K562 (cell line): ENCODE results near the gene CCDC106. TPM values are rescaled to one million over a fixed set of nuclear protein-coding genes. Genes with fewer than 3 reads are reported as not detected.

ENCODE experiments used
- ARID2 ChIP-seq: fragments of 450-650 bp; IDR thresholded peaks from 2 replicates; pipeline ENCODE4 v1.6.1; 2017; ENCODE audit warnings: antibody characterized with exemption, mild to moderate bottlenecking
- CEBPB ChIP-seq: fragments of 450-650 bp; IDR thresholded peaks from 2 replicates; pipeline ENCODE4 v1.6.1; 2016; ENCODE audit warnings: missing genetic modification characterization, missing compliant biosample characterization
- ESRRB ChIP-seq: fragments of 250-450 bp; sonication (Bioruptor Pico); IDR thresholded peaks from 2 replicates; pipeline ENCODE4 v1.5.0; 2020; ENCODE audit warnings: mild to moderate bottlenecking, moderate library complexity, borderline replicate concordance
- FOXA3 ChIP-seq, 2 experiments: fragments of 450-650 bp in 1 of 2; sonication (generic) in 1 of 2; formaldehyde crosslinking; IDR thresholded peaks in 1 of 2; conservative IDR thresholded peaks in 1 of 2; 2 replicates each; pipeline versions ENCODE4 v1.4.0 to v1.8.0; 2020 to 2022; ENCODE audit warnings: mild to moderate bottlenecking in 2 of 2, missing genetic modification reagents in 1 of 2
- MCM5 ChIP-seq: fragments of 450-650 bp; IDR thresholded peaks from 2 replicates; pipeline ENCODE4 v1.6.1; 2016; ENCODE audit warnings: low read depth
- PRPF4 ChIP-seq: fragments of 200-400 bp; formaldehyde crosslinking; IDR thresholded peaks from one replicate; pipeline ENCODE4 v1.6.1; 2017; ENCODE audit warnings: low read length, low read depth, mild to moderate bottlenecking; ENCODE audit not compliant: insufficient read depth, poor library complexity, severe bottlenecking
- SRF ChIP-seq, 2 experiments: fragments of 250-450, 450-650 bp in 1 of 2; sonication (Bioruptor Pico) in 1 of 2; sonication (generic) in 1 of 2; formaldehyde crosslinking; IDR thresholded peaks; 2 replicates each; pipeline versions ENCODE4 v1.5.0 to v1.5.1; 2020 to 2022; ENCODE audit warnings: mild to moderate bottlenecking in 1 of 2, missing genetic modification reagents in 1 of 2
- TAF1 ChIP-seq: IDR thresholded peaks from 2 replicates; pipeline ENCODE4 v1.6.1; 2011; ENCODE audit warnings: mild to moderate bottlenecking, low read length, moderate library complexity; ENCODE audit not compliant: insufficient read depth, control insufficient read depth, severe bottlenecking; ENCODE audit errors: extremely low read depth
- TOE1 ChIP-seq, 2 experiments: fragments of 450-650 bp in 1 of 2; sonication (generic) in 1 of 2; formaldehyde crosslinking in 1 of 2; IDR thresholded peaks; 2 replicates each; pipeline versions ENCODE4 v1.7.1 to v1.8.0; 2016 to 2022; ENCODE audit warnings: borderline replicate concordance in 2 of 2, mild to moderate bottlenecking in 2 of 2, antibody characterized with exemption in 1 of 2, inconsistent platforms in 1 of 2, low read depth in 1 of 2, missing genetic modification reagents in 1 of 2, moderate library complexity in 1 of 2
- TSC22D4 ChIP-seq: fragments of 450-650 bp; IDR thresholded peaks from 2 replicates; pipeline ENCODE4 v1.6.1; 2016; ENCODE audit warnings: missing genetic modification characterization, missing biosample characterization, control low read depth
- XRCC4 ChIP-seq: IDR thresholded peaks from one replicate; pipeline ENCODE4 v1.6.1; 2011; ENCODE audit not compliant: insufficient read depth, insufficient read length; ENCODE audit errors: extremely low read depth
- polyA plus RNA-seq, 8 experiments: library from polyadenylated mRNA; depleted of rRNA in 4 of 8; stranded (reverse) in 5 of 8; unstranded in 3 of 8; fragments of >200 nt; fragmentation: Nextera tagmentation in 2 of 8; fragmentation: Illumina TruSeq in 1 of 8; extraction: Ambion mirVana in 2 of 8; extraction: Trizol in 1 of 8; gene quantifications; 2 replicates each; pipeline versions ENCODE4 v1.2.1 to v1.2.3, GENCODE V29; 2011 to 2014; ENCODE audit warnings: inconsistent platforms in 1 of 8, missing spikeins in 1 of 8
- total RNA-seq, 7 experiments: library from RNA; depleted of rRNA in 6 of 7; stranded (reverse); fragments of >200 nt in 6 of 7; fragmentation: Illumina TruSeq in 2 of 7; extraction: Trizol in 2 of 7; gene quantifications; 2 replicates each; pipeline versions ENCODE4 v1.2.1 to v1.2.3, GENCODE V29; 2011 to 2021; ENCODE audit warnings: low replicate concordance in 1 of 7
- TF ChIP-seq, protein P1 (sequence below): fragments of 250-450 bp; sonication (Bioruptor Pico); IDR thresholded peaks from 2 replicates; pipeline ENCODE4 v1.8.0; 2021; ENCODE audit warnings: borderline replicate concordance, mild to moderate bottlenecking, moderate library complexity; ENCODE audit not compliant: poor library complexity, severe bottlenecking
- TF ChIP-seq, protein P2 (sequence below): sonication (generic); formaldehyde crosslinking; IDR thresholded peaks from 2 replicates; pipeline ENCODE4 v1.8.1; 2023; ENCODE audit warnings: mild to moderate bottlenecking, missing genetic modification reagents
- TF ChIP-seq, protein P3 (sequence below): fragments of 150-350 bp; IDR thresholded peaks from 2 replicates; pipeline ENCODE4 v1.6.1; 2014; ENCODE audit warnings: low read depth, mild to moderate bottlenecking, low read length, borderline replicate concordance
- TF ChIP-seq, protein P4 (sequence below): sonication (generic); formaldehyde crosslinking; IDR thresholded peaks from 2 replicates; pipeline ENCODE4 v1.8.0; 2022; ENCODE audit warnings: missing genetic modification reagents, mild to moderate bottlenecking, moderate library complexity, borderline replicate concordance

CCDC106 gene
- total and polyA plus RNA-seq, 9 of the 15 experiments (the other 6 are each of a cell fraction or from before 2014, with no cell fraction given): 0.10 to 27.5 (median 15.0) TPM; not detected in 1

DNA sequence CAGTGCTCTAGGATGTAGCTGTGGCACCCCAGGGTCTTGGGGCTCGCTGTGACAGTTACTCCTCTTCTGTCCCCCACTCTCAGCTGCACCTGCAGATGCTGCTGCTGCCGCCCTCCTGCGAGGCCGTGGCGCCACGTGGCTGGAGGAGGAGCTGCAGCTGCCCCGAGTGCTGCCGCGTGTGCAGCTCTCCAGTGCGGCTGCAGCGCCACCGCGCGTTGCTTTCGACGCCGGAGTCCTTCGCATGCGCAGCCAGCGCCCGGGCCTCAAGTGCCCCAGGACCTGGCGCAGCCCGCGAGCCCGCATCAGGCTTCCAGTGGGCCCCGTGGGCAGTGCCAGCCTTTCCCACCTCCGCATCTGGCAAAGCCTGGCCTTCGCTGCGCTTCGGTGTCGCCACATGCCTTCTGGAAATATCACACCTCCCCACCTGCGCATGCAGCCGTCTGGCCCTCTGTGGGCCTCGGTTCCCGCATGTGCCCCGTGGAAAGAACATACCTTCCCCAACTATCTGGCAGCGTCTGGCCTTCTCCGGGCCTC is 7.9 kb upstream of the CCDC106 start (continued):
- TF ChIP-seq, protein P1, sequence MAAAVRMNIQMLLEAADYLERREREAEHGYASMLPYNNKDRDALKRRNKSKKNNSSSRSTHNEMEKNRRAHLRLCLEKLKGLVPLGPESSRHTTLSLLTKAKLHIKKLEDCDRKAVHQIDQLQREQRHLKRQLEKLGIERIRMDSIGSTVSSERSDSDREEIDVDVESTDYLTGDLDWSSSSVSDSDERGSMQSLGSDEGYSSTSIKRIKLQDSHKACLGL: no peak
- no peak for TF ChIP-seq TOE1 (IDR thresholded peaks at IDR 0.05; ENCODE audit: borderline replicate concordance)
- peak; percentile 99 for TF ChIP-seq TOE1 (CRISPR knock-in tag; IDR thresholded peaks at IDR 0.05; ENCODE audit: borderline replicate concordance, low read depth)
- no peak for TF ChIP-seq CEBPB (tag)
- no peak for TF ChIP-seq ESRRB (CRISPR knock-in tag)
- TF ChIP-seq MCM5: no peak
- TF ChIP-seq FOXA3 (CRISPR knock-in tag; conservative IDR thresholded peaks at IDR 0.05 in 1 of 2, IDR thresholded peaks at IDR 0.05 in 1 of 2): peak in 1 of 2 experiments; percentile 94; a peak in 2 of 4 replicates
- TF ChIP-seq TSC22D4 (tag): no peak
- TF ChIP-seq TAF1: no peak
- TF ChIP-seq, protein P2, sequence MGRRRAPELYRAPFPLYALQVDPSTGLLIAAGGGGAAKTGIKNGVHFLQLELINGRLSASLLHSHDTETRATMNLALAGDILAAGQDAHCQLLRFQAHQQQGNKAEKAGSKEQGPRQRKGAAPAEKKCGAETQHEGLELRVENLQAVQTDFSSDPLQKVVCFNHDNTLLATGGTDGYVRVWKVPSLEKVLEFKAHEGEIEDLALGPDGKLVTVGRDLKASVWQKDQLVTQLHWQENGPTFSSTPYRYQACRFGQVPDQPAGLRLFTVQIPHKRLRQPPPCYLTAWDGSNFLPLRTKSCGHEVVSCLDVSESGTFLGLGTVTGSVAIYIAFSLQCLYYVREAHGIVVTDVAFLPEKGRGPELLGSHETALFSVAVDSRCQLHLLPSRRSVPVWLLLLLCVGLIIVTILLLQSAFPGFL: no peak
- TF ChIP-seq, protein P3, sequence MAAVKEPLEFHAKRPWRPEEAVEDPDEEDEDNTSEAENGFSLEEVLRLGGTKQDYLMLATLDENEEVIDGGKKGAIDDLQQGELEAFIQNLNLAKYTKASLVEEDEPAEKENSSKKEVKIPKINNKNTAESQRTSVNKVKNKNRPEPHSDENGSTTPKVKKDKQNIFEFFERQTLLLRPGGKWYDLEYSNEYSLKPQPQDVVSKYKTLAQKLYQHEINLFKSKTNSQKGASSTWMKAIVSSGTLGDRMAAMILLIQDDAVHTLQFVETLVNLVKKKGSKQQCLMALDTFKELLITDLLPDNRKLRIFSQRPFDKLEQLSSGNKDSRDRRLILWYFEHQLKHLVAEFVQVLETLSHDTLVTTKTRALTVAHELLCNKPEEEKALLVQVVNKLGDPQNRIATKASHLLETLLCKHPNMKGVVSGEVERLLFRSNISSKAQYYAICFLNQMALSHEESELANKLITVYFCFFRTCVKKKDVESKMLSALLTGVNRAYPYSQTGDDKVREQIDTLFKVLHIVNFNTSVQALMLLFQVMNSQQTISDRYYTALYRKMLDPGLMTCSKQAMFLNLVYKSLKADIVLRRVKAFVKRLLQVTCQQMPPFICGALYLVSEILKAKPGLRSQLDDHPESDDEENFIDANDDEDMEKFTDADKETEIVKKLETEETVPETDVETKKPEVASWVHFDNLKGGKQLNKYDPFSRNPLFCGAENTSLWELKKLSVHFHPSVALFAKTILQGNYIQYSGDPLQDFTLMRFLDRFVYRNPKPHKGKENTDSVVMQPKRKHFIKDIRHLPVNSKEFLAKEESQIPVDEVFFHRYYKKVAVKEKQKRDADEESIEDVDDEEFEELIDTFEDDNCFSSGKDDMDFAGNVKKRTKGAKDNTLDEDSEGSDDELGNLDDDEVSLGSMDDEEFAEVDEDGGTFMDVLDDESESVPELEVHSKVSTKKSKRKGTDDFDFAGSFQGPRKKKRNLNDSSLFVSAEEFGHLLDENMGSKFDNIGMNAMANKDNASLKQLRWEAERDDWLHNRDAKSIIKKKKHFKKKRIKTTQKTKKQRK: no peak
- no peak for TF ChIP-seq ARID2
- TF ChIP-seq SRF (CRISPR knock-in tag; IDR thresholded peaks at IDR 0.05): peak in 1 of 2 experiments; percentile 67; a peak in 1 of 4 replicates
- TF ChIP-seq, protein P4, sequence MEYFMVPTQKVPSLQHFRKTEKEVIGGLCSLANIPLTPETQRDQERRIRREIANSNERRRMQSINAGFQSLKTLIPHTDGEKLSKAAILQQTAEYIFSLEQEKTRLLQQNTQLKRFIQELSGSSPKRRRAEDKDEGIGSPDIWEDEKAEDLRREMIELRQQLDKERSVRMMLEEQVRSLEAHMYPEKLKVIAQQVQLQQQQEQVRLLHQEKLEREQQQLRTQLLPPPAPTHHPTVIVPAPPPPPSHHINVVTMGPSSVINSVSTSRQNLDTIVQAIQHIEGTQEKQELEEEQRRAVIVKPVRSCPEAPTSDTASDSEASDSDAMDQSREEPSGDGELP (CRISPR knock-in tag): peak; percentile 94
- TF ChIP-seq XRCC4: no peak
- no peak for TF ChIP-seq PRPF4
